ENCODE measurements around the gene ORMDL2.

Gene ORMDL2

DNA sequence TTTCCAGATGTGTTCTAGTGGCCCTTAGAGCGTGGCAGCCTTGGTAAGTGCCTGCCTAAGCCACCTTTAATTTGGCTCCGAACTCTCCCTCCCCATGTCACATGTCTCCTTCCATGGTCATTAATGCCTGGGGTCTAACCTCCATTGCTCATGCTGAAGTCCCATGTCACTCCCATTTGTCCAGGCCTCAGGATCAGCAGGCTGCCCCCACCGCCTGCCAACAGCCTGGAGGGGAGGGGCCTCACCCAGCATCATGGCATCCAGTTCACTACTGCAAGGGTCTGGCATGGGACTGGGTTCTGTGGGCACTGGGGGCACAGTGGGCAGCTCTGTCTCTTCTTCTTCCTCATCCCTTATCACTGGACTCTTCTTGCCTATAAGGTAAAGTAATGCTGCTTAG lies 20.5 kb downstream of the ORMDL2 start:
- TF ChIP-seq POLR2A (IDR thresholded peaks at IDR 0.05; ENCODE audit: low read length), result no peak
- TF ChIP-seq GATA1 (IDR thresholded peaks at IDR 0.05; ENCODE audit: low read depth, low read length), result no peak
- no peak for DNase-seq

- DNase-seq, result no peak
- TF ChIP-seq POLR2A (IDR thresholded peaks at IDR 0.05; ENCODE audit: low read length) (no peak), GATA1 (IDR thresholded peaks at IDR 0.05; ENCODE audit: low read depth, low read length) (no peak)
Observed at GRCh38 chr12:55839345-55840140, 21.7 kb downstream of the ORMDL2 start.

DNA sequence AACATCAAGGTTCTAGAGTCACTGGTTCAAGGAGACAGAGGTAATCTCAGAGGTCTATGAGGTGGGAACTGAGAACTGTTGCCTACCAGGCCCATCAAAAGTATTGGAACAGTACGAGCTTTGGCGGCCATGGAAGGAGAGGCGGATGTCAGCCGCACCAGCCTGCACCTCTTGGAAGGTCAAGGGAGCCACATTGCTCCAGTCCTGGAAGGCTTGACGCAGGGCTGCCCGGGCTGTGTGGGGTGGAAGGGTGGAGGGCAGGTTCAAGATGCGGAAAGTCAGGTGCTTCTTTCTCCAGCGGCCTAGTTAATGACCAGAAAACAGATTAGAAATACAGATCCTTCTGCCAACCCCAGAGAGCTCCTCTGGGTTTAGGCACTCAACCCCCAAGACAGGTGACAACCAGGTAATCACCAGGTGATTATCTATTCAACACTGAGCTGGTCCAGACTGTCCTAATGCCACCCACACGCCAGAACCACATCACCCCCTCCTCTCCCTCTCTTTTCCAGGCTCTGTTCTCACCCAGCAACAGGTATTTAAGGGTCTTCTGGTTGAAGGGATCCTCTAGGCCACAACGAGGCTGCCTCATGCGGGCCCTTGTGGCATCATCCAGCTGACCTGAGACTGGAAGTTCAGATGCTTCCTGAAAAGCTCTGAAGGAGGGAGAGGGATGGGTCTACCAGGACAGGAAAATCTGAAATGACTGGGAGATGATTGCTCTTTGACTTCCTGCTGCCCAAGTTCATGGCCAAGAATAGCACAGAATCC lies 22.9 kb downstream of the ORMDL2 start:
- TF ChIP-seq GATA1 (IDR thresholded peaks at IDR 0.05; ENCODE audit: low read depth, low read length) (no peak), POLR2A (IDR thresholded peaks at IDR 0.05; ENCODE audit: low read length) (no peak)
- no peak for DNase-seq

- TF ChIP-seq POLR2A (IDR thresholded peaks at IDR 0.05; ENCODE audit: low read length) (no peak), GATA1 (IDR thresholded peaks at IDR 0.05; ENCODE audit: low read depth, low read length) (no peak)
- DNase-seq, result no peak
Observed at GRCh38 chr12:55842681-55843429, 25.0 kb downstream of the ORMDL2 start, which contains the start of gene MMP19. MMP19 (minus strand) TSS chr12:55842936; CDS start chr12:55842830, 106 bp downstream.

DNA sequence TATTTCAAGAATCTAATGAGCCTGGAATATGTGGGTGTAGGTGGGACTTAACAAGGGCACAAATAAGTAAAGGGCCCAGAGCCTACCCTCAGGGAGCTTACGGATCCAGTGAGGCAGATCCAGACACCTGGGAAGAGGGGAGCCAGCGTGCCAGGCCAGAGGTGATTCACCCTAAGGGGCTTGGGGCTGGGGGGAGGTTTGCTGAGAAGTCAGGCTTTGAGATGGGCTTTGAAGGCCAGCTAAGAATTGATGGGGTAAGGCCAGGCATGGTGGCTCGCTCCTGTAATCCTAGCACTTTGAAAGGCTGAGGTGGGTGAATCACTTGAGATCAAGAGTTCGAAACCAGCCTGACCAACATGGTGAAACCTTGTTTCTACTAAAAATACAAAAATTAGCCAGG lies 25.6 kb downstream of the ORMDL2 start:
- no peak for TF ChIP-seq POLR2A (IDR thresholded peaks at IDR 0.05; ENCODE audit: low read length)
- TF ChIP-seq GATA1 (IDR thresholded peaks at IDR 0.05; ENCODE audit: low read depth, low read length), result no peak
- DNase-seq, result no peak

DNA sequence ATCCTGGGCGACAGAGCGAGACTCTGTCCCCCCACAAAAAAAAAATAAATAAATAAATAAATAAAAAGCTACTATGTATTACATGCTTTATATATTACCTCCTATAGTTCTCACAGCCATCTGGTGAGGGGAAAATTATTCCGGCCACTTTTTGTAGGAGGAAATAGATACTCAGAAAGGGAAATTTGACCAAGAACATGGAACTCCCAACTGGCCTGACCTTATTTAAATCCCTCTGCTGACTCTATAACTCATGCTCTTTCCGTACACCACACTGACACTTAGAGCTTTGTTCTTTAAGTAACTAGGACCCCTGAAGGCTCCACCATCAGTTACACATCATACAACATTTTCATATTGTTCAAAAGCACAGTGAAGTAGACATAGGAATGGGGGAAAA lies 27.1 kb downstream of the ORMDL2 start:
- no peak for DNase-seq
- TF ChIP-seq POLR2A (IDR thresholded peaks at IDR 0.05; ENCODE audit: low read length), result no peak
- TF ChIP-seq GATA1 (IDR thresholded peaks at IDR 0.05; ENCODE audit: low read depth, low read length), result no peak

DNA sequence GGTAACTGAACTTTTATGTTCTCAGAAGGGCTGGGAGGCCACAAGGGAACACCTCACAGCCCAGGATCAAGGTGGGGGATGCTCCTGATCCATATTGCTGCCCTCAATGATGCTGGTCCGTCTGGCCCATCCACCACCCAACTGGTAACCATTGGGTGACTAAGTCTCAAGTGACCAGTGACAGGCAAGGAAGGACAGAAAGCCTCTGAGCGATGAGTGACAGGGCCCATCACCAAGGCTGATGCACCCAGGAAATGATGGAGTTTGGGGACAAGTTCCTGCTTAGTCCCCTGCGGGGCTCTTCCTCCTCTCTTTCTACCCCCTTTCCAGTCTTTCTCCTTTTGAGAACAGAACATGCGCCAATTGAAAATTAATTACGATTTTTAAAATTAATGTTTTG lies 27.5 kb downstream of the ORMDL2 start:
- no peak for TF ChIP-seq GATA1 (IDR thresholded peaks at IDR 0.05; ENCODE audit: low read depth, low read length)
- TF ChIP-seq POLR2A (IDR thresholded peaks at IDR 0.05; ENCODE audit: low read length), result no peak
- DNase-seq, result no peak

DNA sequence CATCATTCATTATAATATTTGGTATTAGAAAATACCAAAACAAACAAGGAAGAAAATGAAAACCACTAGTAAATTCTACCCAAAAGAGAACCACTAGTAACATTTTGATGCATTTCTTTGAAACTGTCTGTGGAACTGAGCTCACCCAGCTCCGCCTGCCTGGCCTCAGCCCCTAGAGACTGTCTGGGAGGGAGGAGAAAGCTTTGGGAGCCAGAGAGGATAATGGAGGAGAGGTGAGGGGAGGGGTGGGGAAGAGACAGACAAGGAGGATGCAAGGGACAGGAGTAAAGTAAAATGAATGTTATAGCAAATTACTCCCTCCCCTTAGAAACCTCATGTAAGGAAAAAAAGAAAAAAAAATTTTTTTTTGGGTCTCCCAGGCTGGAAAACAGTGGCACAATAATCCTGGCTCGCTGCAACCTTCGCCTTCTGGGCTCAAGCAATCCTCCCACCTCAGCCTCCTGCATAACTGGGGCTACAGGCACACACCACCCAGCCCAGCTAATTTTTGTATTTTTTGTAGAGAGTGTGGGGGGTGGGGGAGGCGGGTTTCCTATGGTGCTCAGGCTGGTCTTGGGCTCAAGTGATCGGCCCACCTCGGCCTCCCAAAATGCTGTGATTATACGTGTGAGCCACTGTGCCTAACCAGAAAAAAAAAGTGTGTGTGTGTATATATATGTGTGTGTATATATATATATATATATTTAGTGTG lies 28.1 kb downstream of the ORMDL2 start:
- no peak for TF ChIP-seq GATA1 (IDR thresholded peaks at IDR 0.05; ENCODE audit: low read depth, low read length)
- TF ChIP-seq POLR2A (IDR thresholded peaks at IDR 0.05; ENCODE audit: low read length), result no peak
- no peak for DNase-seq

- TF ChIP-seq GATA1 (IDR thresholded peaks at IDR 0.05; ENCODE audit: low read depth, low read length) (no peak), POLR2A (IDR thresholded peaks at IDR 0.05; ENCODE audit: low read length) (peak; percentile 5)
- DNase-seq, result no peak
Observed at GRCh38 chr12:55847033-55847432, 29.2 kb downstream of the ORMDL2 start.

- no peak for TF ChIP-seq POLR2A (IDR thresholded peaks at IDR 0.05; ENCODE audit: low read length)
- no peak for TF ChIP-seq GATA1 (IDR thresholded peaks at IDR 0.05; ENCODE audit: low read depth, low read length)
- DNase-seq, result no peak
Observed at GRCh38 chr12:55847603-55848291, 29.9 kb downstream of the ORMDL2 start.

DNA sequence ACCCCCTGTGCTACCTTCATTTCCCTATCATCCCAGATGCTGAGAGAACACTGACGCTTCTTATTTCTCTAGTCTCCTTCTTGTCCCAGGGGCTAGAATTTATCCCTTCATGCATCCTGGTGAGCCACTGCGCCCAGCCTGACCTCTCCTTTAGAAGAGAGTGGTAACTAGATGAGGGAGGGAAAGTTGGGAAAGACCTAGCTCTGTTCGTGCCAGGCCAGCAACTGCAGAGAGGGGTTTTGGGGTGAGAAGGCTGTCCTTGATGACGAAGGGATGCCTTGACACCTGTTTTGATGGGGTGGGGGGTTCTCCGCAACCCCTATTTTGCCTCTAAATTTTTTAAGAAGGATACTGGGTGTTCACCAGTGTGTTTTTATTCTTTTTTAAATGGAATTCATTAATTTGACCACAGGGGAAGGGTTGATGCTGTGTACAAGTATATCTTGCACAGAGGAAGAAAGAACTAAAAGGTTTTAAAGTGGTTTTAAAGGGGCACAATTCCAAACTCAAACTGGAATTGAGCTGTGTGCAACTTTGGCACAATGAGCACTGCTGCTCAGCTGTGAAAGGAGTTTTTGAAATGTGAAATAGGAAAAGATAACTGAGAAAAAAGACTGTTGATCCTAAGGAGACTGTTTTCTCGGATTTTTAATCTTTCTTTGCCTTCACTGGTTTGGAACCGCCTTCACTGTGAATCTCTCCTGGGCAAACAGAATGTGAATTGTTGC lies 31.9 kb downstream of the ORMDL2 start:
- DNase-seq, result no peak
- no peak for TF ChIP-seq POLR2A (IDR thresholded peaks at IDR 0.05; ENCODE audit: low read length)
- no peak for TF ChIP-seq GATA1 (IDR thresholded peaks at IDR 0.05; ENCODE audit: low read depth, low read length)

GRCh38 chr12:55850401-55850800 lies 32.6 kb downstream of the ORMDL2 start:
- no peak for DNase-seq
- TF ChIP-seq GATA1 (IDR thresholded peaks at IDR 0.05; ENCODE audit: low read depth, low read length) (no peak), POLR2A (IDR thresholded peaks at IDR 0.05; ENCODE audit: low read length) (no peak)

All from erythroblast (primary cell).